Activated T-helper 2 cell treated with anti-CD3 and anti-CD28 coated beads, Interferon-gamma antibody, Interleukin-2, Interleukin-4, amounts not matched to agents 10 μg/mL and 5 μg/mL and 100 μg/mL, durations not matched to agents 14 hours and 24 hours and 36 hours (primary cell): ENCODE data around the gene NMT2. TPM values are rescaled to one million over a fixed set of nuclear protein-coding genes. Genes with fewer than 3 reads are reported as not detected.

ENCODE experiments used
- DNase-seq: peaks from one replicate; pipeline ENCODE4 v3.0.0; 2021; ENCODE audit warnings: low spot score
- H3K27ac Mint-ChIP-seq: one replicate; pipeline ENCODE4 v1.8.0; 2021; ENCODE audit warnings: mixed read lengths
- H3K27me3 Mint-ChIP-seq: one replicate; pipeline ENCODE4 v1.8.0; 2021; ENCODE audit warnings: low read depth, mixed read lengths
- H3K36me3 Mint-ChIP-seq: one replicate; pipeline ENCODE4 v1.8.0; 2021; ENCODE audit warnings: low read depth, mixed read lengths
- H3K4me1 Mint-ChIP-seq: one replicate; pipeline ENCODE4 v1.8.0; 2021; ENCODE audit warnings: low read depth, mixed read lengths
- H3K4me3 Mint-ChIP-seq: one replicate; pipeline ENCODE4 v1.8.0; 2021; ENCODE audit warnings: low read depth, mild to moderate bottlenecking, moderate library complexity, mixed read lengths
- H3K9me3 Mint-ChIP-seq: one replicate; pipeline ENCODE4 v1.8.0; 2021; ENCODE audit warnings: mixed read lengths
- intact Hi-C: fragments of 100-400 bp; cut with micrococcal nuclease; formaldehyde crosslinking; loops from one replicate; pipeline ENCODE4 v1.15.1; 2023
- total RNA-seq: library from RNA; stranded (reverse); gene quantifications from 2 replicates; pipeline ENCODE4 v1.2.3, GENCODE V29; 2022

The NMT2 gene
- total RNA-seq, 1 donor from 2014 or later = 34.5 TPM

- Mint-ChIP-seq H3K9me3 (peaks cover 12% of the 10 kb centered on the region), H3K4me3 (no peak overlapping the region), H3K27me3 (peaks cover 16% of the 10 kb centered on the region), H3K4me1 (peaks cover 3% of the 10 kb centered on the region), H3K27ac (no peak overlapping the region), H3K36me3 (no peaks in the 10 kb centered on the region)
- DNase-seq = no peak
- intact Hi-C loops = no loop called here
Observed at GRCh38 chr10:15060638-15061037, 107.9 kb downstream of the NMT2 start.

GRCh38 chr10:15059914-15060313, 108.6 kb downstream of the NMT2 start:
- intact Hi-C loops = no loop called here
- Mint-ChIP-seq H3K27ac (no peak overlapping the region), H3K9me3 (peaks cover 12% of the 10 kb centered on the region), H3K36me3 (no peaks in the 10 kb centered on the region), H3K4me3 (no peak overlapping the region), H3K4me1 (no peaks in the 10 kb centered on the region), H3K27me3 (peaks cover 18% of the 10 kb centered on the region)
- DNase-seq = no peak

GRCh38 chr10:15058689-15059088, 109.8 kb downstream of the NMT2 start:
- H3K9me3 Mint-ChIP-seq = peaks cover 12% of the 10 kb centered on the region
- no peak overlapping the region for H3K27ac Mint-ChIP-seq
- H3K36me3 Mint-ChIP-seq = no peaks in the 10 kb centered on the region
- H3K4me3 Mint-ChIP-seq = no peak overlapping the region
- no peaks in the 10 kb centered on the region for H3K4me1 Mint-ChIP-seq
- intact Hi-C loops = no loop called here
- H3K27me3 Mint-ChIP-seq = peaks cover 21% of the 10 kb centered on the region
- DNase-seq = no peak

Other genes with a start within 250 kb of the NMT2 start
- gene DCLRE1C, start 214.6 kb downstream of the NMT2 start, total RNA-seq = 20.5 and 21.0 TPM in 2 replicates
- gene MEIG1, start 209.3 kb downstream of the NMT2 start, total RNA-seq = 0.62 TPM in 1 of 2 replicates, not detected in the other
- gene OLAH, start 124.8 kb downstream of the NMT2 start, total RNA-seq = not detected in 2 replicates
- gene ACBD7, start 79.9 kb downstream of the NMT2 start, total RNA-seq = 3.6 and 4.8 TPM in 2 replicates
- 19.4 and 20.3 TPM in 2 replicates for gene RPP38, start 71.3 kb downstream of the NMT2 start, total RNA-seq
- 2.9 and 3.6 TPM in 2 replicates for gene FAM171A1, start 202.6 kb upstream of the NMT2 start, total RNA-seq